Lower leg skin (tissue), 3 donors: ENCODE measurements around the gene HSPA12B.

Experiments used
- CTCF ChIP-seq, 3 donors: fragments of 450-650 bp; IDR thresholded peaks; one replicate each; pipeline ENCODE4 v1.5.1; 2016; ENCODE audit warnings: antibody characterized with exemption in 3 of 3, mild to moderate bottlenecking in 3 of 3, moderate library complexity in 2 of 3
- POLR2A ChIP-seq, 2 donors: fragments of 450-650 bp; IDR thresholded peaks; one replicate each; pipeline ENCODE4 v1.6.1; 2016 to 2017; ENCODE audit warnings: antibody characterized with exemption in 2 of 2, mild to moderate bottlenecking in 1 of 2, moderate library complexity in 1 of 2

DNA sequence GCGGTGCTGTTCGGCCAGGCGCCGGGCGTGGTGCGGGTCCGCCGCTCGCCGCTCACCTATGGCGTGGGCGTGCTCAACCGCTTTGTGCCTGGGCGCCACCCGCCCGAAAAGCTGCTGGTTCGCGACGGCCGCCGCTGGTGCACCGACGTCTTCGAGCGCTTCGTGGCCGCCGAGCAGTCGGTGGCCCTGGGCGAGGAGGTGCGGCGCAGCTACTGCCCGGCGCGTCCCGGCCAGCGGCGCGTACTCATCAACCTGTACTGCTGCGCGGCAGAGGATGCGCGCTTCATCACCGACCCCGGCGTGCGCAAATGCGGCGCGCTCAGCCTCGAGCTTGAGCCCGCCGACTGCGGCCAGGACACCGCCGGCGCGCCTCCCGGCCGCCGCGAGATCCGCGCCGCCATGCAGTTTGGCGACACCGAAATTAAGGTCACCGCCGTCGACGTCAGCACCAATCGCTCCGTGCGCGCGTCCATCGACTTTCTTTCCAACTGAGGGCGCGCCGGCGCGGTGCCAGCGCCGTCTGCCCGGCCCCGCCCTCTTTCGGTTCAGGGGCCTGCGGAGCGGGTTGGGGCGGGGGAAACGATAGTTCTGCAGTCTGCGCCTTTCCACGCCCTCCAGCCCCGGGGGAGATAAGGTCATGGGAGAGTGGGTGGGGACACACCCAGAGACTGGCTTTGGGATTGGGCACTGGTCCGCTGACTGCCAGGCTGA is 19.3 kb downstream of the HSPA12B start:
- no peak for TF ChIP-seq CTCF (IDR thresholded peaks at IDR 0.05)
- TF ChIP-seq POLR2A (IDR thresholded peaks at IDR 0.05), result no peak
